HG03108 (cell line): ENCODE data around the gene KDM5C.
"Not testable (repeated sequence)": the region's sequence is repeated elsewhere in the genome, so short reads cannot be mapped to it uniquely, and the experiment has no call there.

Experiments
- ATAC-seq: cut with Tn5 transposase; IDR thresholded peaks from one replicate; pipeline ENCODE4 v1.9.1; 2021; ENCODE audit warnings: moderate library complexity; ENCODE audit not compliant: unreplicated experiment

Gene KDM5C

GRCh38 chrX:53194308-53194707, 30.7 kb downstream of the KDM5C start:
- ATAC-seq = no peak

- no peak for ATAC-seq
These were observed 31.9 kb downstream of the KDM5C start for GRCh38 chrX:53193093-53193492.

DNA sequence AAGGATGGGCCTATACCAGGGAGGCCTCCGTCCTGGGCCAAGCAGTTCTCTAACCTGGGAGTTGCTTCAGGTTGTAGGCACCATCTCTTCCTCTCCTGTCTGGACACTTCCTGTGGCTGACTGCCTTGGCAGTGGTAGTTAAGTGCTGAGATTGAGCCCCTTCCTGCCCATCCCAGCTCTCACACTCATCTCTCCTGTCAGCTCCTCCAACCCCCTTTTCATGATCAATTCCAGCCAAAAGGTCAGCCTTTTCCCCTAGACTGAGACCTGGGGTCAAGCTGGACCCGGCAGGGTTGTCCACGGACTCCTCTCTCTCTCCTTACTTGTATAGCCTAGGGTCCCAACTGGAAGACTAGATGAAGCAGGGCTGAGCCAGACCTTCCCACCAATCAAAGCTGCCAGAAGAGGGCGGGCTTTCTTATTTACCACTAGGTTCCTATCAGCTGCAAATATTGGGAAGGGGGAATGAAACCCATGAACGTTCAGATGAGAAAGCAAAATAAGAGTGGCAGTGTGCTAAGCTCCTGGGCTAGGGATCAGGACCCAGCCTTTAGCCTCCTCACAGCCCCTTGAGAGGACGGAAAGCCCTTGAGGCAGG, 34.5 kb downstream of the KDM5C start:
- ATAC-seq = no peak

DNA sequence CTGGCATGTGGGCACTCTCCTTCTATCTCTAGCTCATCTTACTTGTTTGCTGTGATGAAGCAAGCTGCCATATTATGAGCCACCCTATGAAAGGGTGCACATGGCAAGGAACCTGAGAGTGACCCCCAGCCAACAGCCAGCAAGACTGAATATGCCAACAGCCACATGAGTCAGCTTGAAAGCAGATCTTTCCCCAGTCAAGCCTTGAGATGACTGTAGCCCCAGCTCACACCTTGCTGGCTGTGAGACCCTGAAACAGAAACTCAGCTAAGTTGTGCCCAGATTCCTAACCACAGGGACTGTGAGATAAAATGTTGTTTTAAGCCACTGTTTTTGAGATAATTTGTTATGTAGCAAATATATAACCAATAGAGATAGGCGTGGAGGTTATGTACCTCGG, 36.2 kb downstream of the KDM5C start:
- ATAC-seq = peak; percentile 61

DNA sequence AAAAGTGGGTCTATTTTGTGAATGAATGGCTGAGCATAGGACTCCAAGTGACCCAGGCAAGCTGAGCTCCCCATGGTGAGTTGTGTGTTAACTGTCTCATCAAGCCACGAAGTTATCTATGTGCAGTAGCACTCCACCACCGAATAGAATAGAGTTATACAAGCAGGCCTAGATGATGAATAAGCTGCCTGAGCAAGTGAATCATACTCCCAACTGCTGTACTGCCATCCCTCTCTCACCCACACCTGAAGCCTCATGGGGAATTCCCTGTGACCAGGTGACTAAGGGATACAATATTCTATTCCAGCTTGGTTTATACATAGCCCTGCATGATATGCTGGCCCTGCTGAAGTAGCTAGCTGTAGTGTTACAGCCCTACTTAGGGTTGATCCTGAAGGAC, 38.7 kb downstream of the KDM5C start:
- ATAC-seq = no peak

GRCh38 chrX:53184836-53185235, 40.2 kb downstream of the KDM5C start:
- ATAC-seq = no peak

- ATAC-seq = no peak
These were observed 53.7 kb downstream of the KDM5C start for GRCh38 chrX:53171356-53171755.

DNA sequence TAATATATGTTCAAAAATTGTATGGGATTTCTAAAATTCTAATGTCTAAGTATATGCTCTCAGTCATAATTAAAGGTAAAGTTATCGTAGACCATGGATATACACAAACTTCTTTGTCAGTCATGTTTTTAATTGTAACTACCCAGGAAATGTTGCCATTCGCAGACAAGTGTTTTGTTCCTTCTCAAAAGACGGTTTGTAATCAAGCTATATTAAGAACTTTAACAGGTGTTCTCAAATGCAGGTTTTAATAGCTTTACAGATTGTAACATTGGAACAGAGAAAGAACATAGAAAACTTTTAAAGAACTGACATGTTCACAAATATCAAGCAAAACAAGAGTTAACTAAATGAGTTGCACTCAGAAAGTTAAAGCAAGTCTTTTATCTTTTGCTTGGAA, 58.9 kb downstream of the KDM5C start:
- no peak for ATAC-seq

DNA sequence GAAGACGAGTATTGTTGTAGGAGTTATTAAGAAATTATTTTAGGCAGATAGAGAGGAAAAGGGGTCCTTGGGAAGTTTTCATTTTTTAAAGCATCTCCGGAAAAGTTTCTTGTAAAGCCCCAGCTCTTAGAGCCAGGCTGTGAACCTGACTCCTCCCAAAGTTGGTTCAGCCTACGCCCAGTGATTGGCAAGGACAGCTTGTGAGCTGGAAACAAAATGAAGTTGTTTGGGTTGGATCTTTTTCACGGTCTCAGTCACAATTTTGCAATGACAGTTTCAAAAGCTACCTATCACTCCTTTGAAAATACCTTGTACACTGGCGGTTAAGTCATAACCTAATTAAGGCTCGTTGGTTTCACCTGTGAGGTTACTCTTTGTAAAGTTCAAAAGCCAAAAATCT, 60.4 kb downstream of the KDM5C start:
- ATAC-seq = not testable (repeated sequence)

DNA sequence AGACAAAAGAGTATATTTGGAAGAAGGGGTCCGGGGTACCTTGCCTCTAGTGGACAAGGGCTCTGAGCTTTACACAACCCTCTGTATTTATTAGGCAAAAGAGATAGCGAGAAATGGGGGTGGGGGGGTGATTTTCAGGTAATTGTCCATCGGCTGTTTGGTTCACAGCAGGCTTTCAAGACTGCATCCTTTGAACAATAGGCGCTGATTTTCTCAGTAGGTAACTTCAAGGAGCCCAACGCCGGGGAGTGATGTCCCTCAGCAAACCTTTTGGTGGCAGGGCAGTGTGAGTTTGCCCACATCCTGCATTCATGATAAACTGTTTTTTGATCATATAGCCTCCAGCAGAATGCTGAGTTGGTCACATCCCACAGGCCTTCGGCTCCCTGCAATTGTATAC, 61.6 kb downstream of the KDM5C start:
- ATAC-seq = no peak

DNA sequence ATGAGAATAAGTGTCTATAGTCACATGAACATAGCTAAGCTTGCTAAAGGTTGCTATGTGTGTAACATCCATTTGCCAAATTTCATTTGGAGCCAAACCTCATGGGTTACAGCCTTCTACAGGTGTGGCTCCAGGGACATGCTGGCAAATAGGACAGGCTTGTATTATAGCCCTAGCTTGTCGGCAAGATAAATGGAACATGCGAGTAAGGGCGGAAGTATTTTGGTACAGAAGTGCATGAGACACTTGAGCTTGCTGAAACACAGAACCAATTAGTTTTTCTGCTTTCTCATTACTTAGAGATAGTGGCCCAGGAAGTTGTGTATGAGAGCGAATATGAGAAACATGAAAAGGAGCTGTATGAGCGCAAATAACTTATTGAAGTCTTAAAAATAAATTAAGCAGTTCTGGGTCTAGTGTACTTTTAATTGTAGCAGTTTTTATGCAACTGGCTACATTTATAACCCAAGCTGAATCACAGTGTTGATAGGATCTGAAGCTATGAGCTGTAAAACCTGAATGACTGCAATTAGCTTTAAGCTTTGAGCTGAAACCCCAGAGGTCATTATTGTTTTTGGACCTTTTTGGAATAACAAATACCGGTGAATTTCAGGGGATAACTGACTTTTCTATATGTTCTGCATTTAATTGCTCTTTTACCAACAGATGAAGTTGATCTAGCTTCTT, 64.6 kb downstream of the KDM5C start:
- ATAC-seq = no peak

DNA sequence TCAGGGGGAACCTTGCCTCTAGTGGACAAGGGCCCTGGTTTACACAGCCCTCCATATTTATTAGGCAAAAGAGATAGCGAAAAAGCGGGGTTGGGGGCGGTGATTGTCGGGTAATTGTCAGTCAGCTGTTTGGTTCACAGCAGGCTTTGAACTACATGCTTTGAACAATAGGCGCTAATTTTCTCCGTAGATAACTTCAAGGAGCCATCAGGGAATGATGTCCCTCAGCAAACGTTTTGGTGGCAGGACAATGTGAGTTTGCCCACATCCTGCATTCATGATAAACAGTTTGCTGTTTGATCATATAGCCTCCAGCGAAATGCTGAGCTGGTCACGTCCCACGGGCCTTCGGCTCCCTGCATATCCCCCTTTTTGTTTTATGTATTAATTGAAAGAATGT, 65.8 kb downstream of the KDM5C start:
- no peak for ATAC-seq

DNA sequence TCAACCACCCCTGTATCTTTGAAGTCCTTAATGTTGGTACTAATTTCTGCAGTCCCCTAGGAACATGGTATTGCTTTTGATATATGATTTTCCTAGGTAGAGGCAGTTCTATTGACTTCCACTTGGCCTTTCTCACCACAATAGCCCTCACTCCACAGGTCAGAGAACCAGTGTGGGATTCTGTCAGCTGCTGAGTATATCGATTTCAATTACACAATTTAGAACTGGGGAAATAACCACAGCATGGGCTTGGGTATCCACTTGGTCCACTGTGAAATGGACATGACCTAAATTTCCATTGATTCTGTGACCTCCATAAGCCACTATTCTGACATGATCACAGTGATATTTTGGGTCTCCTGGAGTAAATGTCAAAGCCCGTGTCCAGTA, 68.8 kb downstream of the KDM5C start:
- no peak for ATAC-seq

DNA sequence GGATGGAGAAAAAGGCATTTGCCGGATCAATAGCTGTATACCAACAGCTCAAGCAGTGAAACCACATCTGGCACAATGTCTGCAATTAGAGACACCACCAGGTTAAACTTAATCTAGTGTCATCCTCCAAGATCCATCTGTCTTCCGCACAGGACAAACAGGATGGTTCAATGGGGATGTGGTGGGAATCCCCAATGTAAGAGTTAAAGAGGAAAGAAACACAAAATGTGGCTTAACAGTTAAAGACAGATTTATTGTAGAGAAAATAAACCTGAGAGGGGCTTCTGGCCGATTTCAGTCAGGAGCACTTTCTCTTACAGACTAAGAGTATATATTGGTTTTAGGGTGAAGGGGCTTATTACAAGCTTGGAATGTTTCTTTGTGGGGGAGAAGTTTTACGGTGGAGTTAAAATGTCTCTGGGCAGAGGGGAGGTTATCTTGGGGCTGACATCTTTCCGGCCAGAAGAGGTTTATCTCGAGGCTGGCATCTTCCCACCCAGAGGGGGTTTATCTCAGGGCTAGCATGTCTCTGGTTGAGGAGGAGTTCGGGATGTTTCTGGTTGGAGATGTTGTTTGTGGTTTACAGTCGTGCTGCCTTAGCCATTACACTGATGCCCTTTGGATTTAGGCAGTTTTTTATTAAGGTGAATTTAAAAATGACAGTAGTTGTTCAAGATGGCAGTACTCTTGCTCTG, 69.3 kb downstream of the KDM5C start:
- no peak for ATAC-seq

- ATAC-seq = no peak
These were observed 71.4 kb downstream of the KDM5C start for GRCh38 chrX:53153581-53153980.
